Endothelial cell of umbilical vein (primary cell): ENCODE data around the gene CLSTN2. TPM values are rescaled to one million over a fixed set of nuclear protein-coding genes. Genes with fewer than 3 reads are reported as not detected.

Experiments used
- BruUV-seq: library from RNA; stranded (reverse); fragments of 400-500 nt; replicated peaks from 2 replicates; lab custom pipeline; 2021; lab: Mats Ljungman, UMichigan
- CTCF ChIA-PET: fragments of 300-600, 350-600 bp; sonication (Branson Sonifier 250); formaldehyde crosslinking; loops from one replicate; lab custom pipeline; 2021; ENCODE audit warnings: antibody characterized with exemption, inconsistent platforms; lab: Charles Lee
- POLR2A ChIA-PET: fragments of 300-600, 350-600 bp; sonication (Branson Sonifier 250); formaldehyde crosslinking; loops from one replicate; lab custom pipeline; 2021; ENCODE audit warnings: antibody characterized with exemption, inconsistent platforms; lab: Charles Lee
- DNase-seq: peaks from one replicate; pipeline ENCODE4 v3.0.0-alpha.2; 2011; ENCODE audit warnings: low read depth, low spot score
- FAIRE-seq: peaks from 2 replicates; lab custom pipeline; 2011; peaks lifted over from hg19 to GRCh38; lab: Jason Lieb, UNC
- H2AFZ ChIP-seq: 2 replicates; pipeline ENCODE4 v1.6.0; 2012; ENCODE audit warnings: low read depth, low read length, control low read depth, inconsistent platforms
- H3K27ac ChIP-seq: 2 replicates; pipeline ENCODE4 v1.5.1; 2011; ENCODE audit warnings: low read depth, mild to moderate bottlenecking, control low read depth, low read length, moderate library complexity; ENCODE audit not compliant: insufficient read depth
- H3K27me3 ChIP-seq, 2 experiments: 2 replicates each; pipeline versions ENCODE4 v1.6.0 to v1.6.1; 2011; ENCODE audit warnings: low read length in 2 of 2, mixed read lengths in 1 of 2; ENCODE audit not compliant: control insufficient read depth in 2 of 2, insufficient read depth in 2 of 2
- H3K36me3 ChIP-seq, 2 experiments: 2 replicates in 1 of 2; 3 replicates in 1 of 2; pipeline ENCODE4 v1.5.1; 2011; ENCODE audit warnings: low read length in 2 of 2, mild to moderate bottlenecking in 1 of 2, moderate library complexity in 1 of 2; ENCODE audit not compliant: control insufficient read depth in 2 of 2, insufficient read depth in 2 of 2; ENCODE audit errors: extremely low read depth in 1 of 2
- H3K4me1 ChIP-seq: 3 replicates; pipeline ENCODE4 v1.5.1; 2011; ENCODE audit warnings: mild to moderate bottlenecking, low read length; ENCODE audit not compliant: control insufficient read depth, insufficient read depth; ENCODE audit errors: extremely low read depth
- H3K4me2 ChIP-seq: 2 replicates; pipeline ENCODE4 v1.6.1; 2011; ENCODE audit warnings: low read length, control low read depth, mixed read lengths; ENCODE audit not compliant: insufficient read depth
- H3K4me3 ChIP-seq, 3 experiments: fragments of 200-600 bp in 1 of 3; sonication (generic), shearing (Covaris generic) in 1 of 3; replicated peaks in 1 of 3; 2 replicates each; pipeline ENCODE4 v1.5.1; 2011 to 2016; ENCODE audit warnings: control low read depth in 3 of 3, low read length in 3 of 3, mild to moderate bottlenecking in 2 of 3, inconsistent platforms in 1 of 3, low read depth in 1 of 3, moderate library complexity in 1 of 3; ENCODE audit not compliant: insufficient read depth in 1 of 3
- H3K79me2 ChIP-seq: 2 replicates; pipeline ENCODE4 v1.6.0; 2012; ENCODE audit warnings: low read length, inconsistent platforms; ENCODE audit not compliant: control insufficient read depth, insufficient read depth
- H3K9ac ChIP-seq: replicated peaks from 2 replicates; pipeline ENCODE3; 2011; ENCODE audit warnings: low read length, control low read depth; ENCODE audit not compliant: insufficient read depth; ENCODE audit errors: extremely low read depth
- H3K9me1 ChIP-seq: replicated peaks from 3 replicates; pipeline ENCODE4 v1.6.0; 2011; ENCODE audit warnings: mild to moderate bottlenecking, low read length; ENCODE audit not compliant: control insufficient read depth, insufficient read depth; ENCODE audit errors: extremely low read depth
- H3K9me3 ChIP-seq: replicated peaks from 2 replicates; pipeline ENCODE4 v1.5.1; 2012; ENCODE audit warnings: low read length, inconsistent platforms; ENCODE audit not compliant: control insufficient read depth, insufficient read depth
- H4K20me1 ChIP-seq: replicated peaks from 2 replicates; pipeline ENCODE3; 2011; ENCODE audit warnings: mild to moderate bottlenecking, low read length; ENCODE audit not compliant: control insufficient read depth, insufficient read depth; ENCODE audit errors: extremely low read depth
- CTCF ChIP-seq, 2 donors: IDR thresholded peaks; 1 replicate in 1 of 2; 2 replicates in 1 of 2; pipeline ENCODE4 v1.5.1; 2011; ENCODE audit warnings: low read length in 2 of 2, mild to moderate bottlenecking in 2 of 2, moderate library complexity in 2 of 2, control low read depth in 1 of 2, inconsistent platforms in 1 of 2, low read depth in 1 of 2; ENCODE audit not compliant: insufficient read depth in 1 of 2; ENCODE audit errors: extremely low read depth in 1 of 2
- EZH2 ChIP-seq: IDR thresholded peaks from 2 replicates; pipeline ENCODE4 v1.6.1; 2012; ENCODE audit warnings: borderline replicate concordance, low read depth, mild to moderate bottlenecking, moderate library complexity, low read length, inconsistent platforms; ENCODE audit not compliant: severe bottlenecking
- FOS ChIP-seq: IDR thresholded peaks from 2 replicates; pipeline ENCODE4 v1.6.1; 2011; ENCODE audit warnings: mild to moderate bottlenecking, low read length, moderate library complexity, borderline replicate concordance; ENCODE audit not compliant: insufficient read depth
- GATA2 ChIP-seq: IDR thresholded peaks from 2 replicates; pipeline ENCODE4 v1.7.0; 2011; ENCODE audit warnings: low read depth, mild to moderate bottlenecking, moderate library complexity, mixed read lengths, low read length; ENCODE audit not compliant: insufficient read length, insufficient read depth
- JUN ChIP-seq: IDR thresholded peaks from 2 replicates; pipeline ENCODE4 v1.6.1; 2011; ENCODE audit warnings: borderline replicate concordance, low read depth; ENCODE audit not compliant: insufficient read length, insufficient read depth
- MAX ChIP-seq: IDR thresholded peaks from 2 replicates; pipeline ENCODE4 v1.6.1; 2011; ENCODE audit not compliant: insufficient read depth, insufficient read length
- MYC ChIP-seq: IDR thresholded peaks from one replicate; pipeline ENCODE4 v1.6.1; 2011; ENCODE audit warnings: mild to moderate bottlenecking, low read depth, low read length
- POLR2A ChIP-seq: IDR thresholded peaks from 2 replicates; pipeline ENCODE4 v1.6.1; 2012; ENCODE audit warnings: low read depth, mild to moderate bottlenecking, control low read depth, low read length
- POLR2AphosphoS5 ChIP-seq: IDR thresholded peaks from 2 replicates; pipeline ENCODE4 v1.6.1; 2012; ENCODE audit warnings: low read depth, mild to moderate bottlenecking, control low read depth, low read length, moderate library complexity; ENCODE audit not compliant: insufficient read depth
- dilution Hi-C: fragments of 300-500 bp; cut with MboI; formaldehyde crosslinking; loops from one replicate; pipeline ENCODE4 v1.15.0; 2019; ENCODE audit warnings: low sequenced_read_pairs; ENCODE audit not compliant: extremely low pct_ligation_motif_present
- intact Hi-C: fragments of 100-400 bp; cut with micrococcal nuclease; formaldehyde crosslinking; loops from one replicate; pipeline ENCODE4 v1.10.0; 2022
- polyA plus RNA-seq, 4 experiments: library from polyadenylated mRNA; depleted of rRNA in 3 of 4; stranded (reverse) in 3 of 4; unstranded in 1 of 4; fragments of >200 nt; gene quantifications; 2 replicates each; pipeline versions ENCODE4 v1.2.1 to v1.2.3, GENCODE V29; 2011 to 2012; ENCODE audit warnings: missing spikeins in 1 of 4
- total RNA-seq: library from RNA; stranded (reverse); gene quantifications from 2 replicates; pipeline ENCODE4 v1.2.3, GENCODE V29; 2021

Gene CLSTN2
- total and polyA plus RNA-seq, 2 donors (not counting 3 experiments of a cell fraction or from before 2014, with no cell fraction given) = 0.26 to 0.38 TPM

GRCh38 chr3:139941580-139941979, 6.6 kb downstream of the CLSTN2 start:
- no TSS peak for BruUV-seq
- no peak for FAIRE-seq
- peaks cover 2 to 3% of the 10 kb centered on the region in 2 experiments for H3K27me3 ChIP-seq
- no peaks in the 10 kb centered on the region for H3K9me3 ChIP-seq
- TF ChIP-seq POLR2A (no peak), POLR2AphosphoS5 (no peak), EZH2 (no peak), GATA2 (no peak), JUN (no peak), MYC (no peak)
- ChIA-PET CTCF (no interaction called here), POLR2A (no interaction called here)
- no peak overlapping the region for H3K4me3 ChIP-seq
- no peaks in the 10 kb centered on the region for H3K9me1 ChIP-seq
- no peaks in the 10 kb centered on the region for H3K79me2 ChIP-seq
- no peaks in the 10 kb centered on the region for H3K36me3 ChIP-seq
- intact Hi-C loops = no loop called here
- no peak overlapping the region for H2AFZ ChIP-seq
- no peaks in the 10 kb centered on the region for H3K4me1 ChIP-seq
- dilution Hi-C loops = no loop called here
- no peak overlapping the region for H3K27ac ChIP-seq
- no peak overlapping the region for H3K4me2 ChIP-seq
- H3K9ac ChIP-seq = no peak overlapping the region
- H4K20me1 ChIP-seq = no peaks in the 10 kb centered on the region
- no peak for DNase-seq

GRCh38 chr3:139944256-139944910, 9.4 kb downstream of the CLSTN2 start:
- H3K4me1 ChIP-seq = no peaks in the 10 kb centered on the region
- no peak for DNase-seq
- H3K27ac ChIP-seq = no peak overlapping the region
- H3K9me1 ChIP-seq = no peaks in the 10 kb centered on the region
- dilution Hi-C loops = no loop called here
- POLR2A ChIA-PET = no interaction called here
- H3K9me3 ChIP-seq = no peaks in the 10 kb centered on the region
- no peak overlapping the region for H3K4me2 ChIP-seq
- no peaks in the 10 kb centered on the region for H3K79me2 ChIP-seq
- no peaks in the 10 kb centered on the region for H3K36me3 ChIP-seq
- no peak overlapping the region for H2AFZ ChIP-seq
- CTCF ChIA-PET = no interaction called here
- no peak overlapping the region for H3K4me3 ChIP-seq
- no peak overlapping the region for H3K9ac ChIP-seq
- no peak for FAIRE-seq
- no TSS peak for BruUV-seq
- no peaks in the 10 kb centered on the region for H4K20me1 ChIP-seq
- H3K27me3 ChIP-seq = no peaks in the 10 kb centered on the region
- intact Hi-C loops = no loop called here
- TF ChIP-seq EZH2 (no peak), MAX (no peak), POLR2A (no peak), JUN (no peak), POLR2AphosphoS5 (no peak), MYC (no peak), CTCF (IDR thresholded peaks at IDR 0.05; ENCODE audit: extremely low read depth in 1 of 2, insufficient read depth in 1 of 2, low read depth in 1 of 2, low read length in 2 of 2) (no peak), FOS (no peak), GATA2 (no peak)
